SU-DHL-6 (cell line): Measurements from ENCODE around the gene SDHAF1.
"Not testable (repeated sequence)": the region's sequence is repeated elsewhere in the genome, so short reads cannot be mapped to it uniquely, and the experiment has no call there.

Experiments used
- EZH2phosphoT487 ChIP-seq: fragments of 200-600 bp; sonication (generic), shearing (Covaris generic); conservative IDR thresholded peaks from 2 replicates; pipeline ENCODE4 v1.6.1; 2018; ENCODE audit warnings: mild to moderate bottlenecking, antibody characterized with exemption, low read length, moderate library complexity, mixed read lengths
- TF ChIP-seq, protein P1 (sequence below): fragments of 200-600 bp; sonication (generic); IDR thresholded peaks from one replicate; pipeline ENCODE4 v1.5.1; 2017; ENCODE audit warnings: antibody characterized with exemption, mild to moderate bottlenecking, low read length, moderate library complexity; ENCODE audit not compliant: insufficient read depth, poor library complexity, severe bottlenecking

DNA sequence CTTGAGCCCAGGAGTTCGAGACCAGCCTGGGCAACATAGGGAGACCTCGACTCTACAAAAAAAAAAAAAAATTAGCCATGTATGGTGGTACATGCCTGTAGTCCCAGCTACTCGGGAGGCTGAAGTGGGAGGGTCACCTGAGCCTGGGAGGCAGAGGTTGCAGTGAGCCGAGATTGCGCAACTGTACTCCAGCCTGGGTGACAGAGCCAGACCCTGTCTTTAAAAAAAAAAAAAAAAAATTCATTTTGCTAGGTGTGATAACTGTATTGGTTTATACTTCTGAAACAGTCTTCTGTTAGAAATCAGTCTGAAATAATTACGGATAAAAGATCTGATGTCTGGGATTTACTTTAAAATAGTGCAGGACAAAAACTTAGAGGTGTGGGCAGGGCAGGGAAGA, 46.1 kb downstream of the SDHAF1 start:
- TF ChIP-seq, protein P1, sequence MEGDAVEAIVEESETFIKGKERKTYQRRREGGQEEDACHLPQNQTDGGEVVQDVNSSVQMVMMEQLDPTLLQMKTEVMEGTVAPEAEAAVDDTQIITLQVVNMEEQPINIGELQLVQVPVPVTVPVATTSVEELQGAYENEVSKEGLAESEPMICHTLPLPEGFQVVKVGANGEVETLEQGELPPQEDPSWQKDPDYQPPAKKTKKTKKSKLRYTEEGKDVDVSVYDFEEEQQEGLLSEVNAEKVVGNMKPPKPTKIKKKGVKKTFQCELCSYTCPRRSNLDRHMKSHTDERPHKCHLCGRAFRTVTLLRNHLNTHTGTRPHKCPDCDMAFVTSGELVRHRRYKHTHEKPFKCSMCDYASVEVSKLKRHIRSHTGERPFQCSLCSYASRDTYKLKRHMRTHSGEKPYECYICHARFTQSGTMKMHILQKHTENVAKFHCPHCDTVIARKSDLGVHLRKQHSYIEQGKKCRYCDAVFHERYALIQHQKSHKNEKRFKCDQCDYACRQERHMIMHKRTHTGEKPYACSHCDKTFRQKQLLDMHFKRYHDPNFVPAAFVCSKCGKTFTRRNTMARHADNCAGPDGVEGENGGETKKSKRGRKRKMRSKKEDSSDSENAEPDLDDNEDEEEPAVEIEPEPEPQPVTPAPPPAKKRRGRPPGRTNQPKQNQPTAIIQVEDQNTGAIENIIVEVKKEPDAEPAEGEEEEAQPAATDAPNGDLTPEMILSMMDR = not testable (repeated sequence)
- not testable (repeated sequence) for TF ChIP-seq EZH2phosphoT487
